BE2C (cell line): ENCODE measurements around the gene ISOC2.

Experiments
- DNase-seq: peaks from one replicate; pipeline ENCODE4 v3.0.0-alpha.2; 2020
- H3K27me3 ChIP-seq: fragments of 250-450 bp; sonication (Bioruptor Pico); 2 replicates; pipeline ENCODE4 v1.5.1; 2020; ENCODE audit warnings: mild to moderate bottlenecking
- H3K36me3 ChIP-seq: fragments of 250-450 bp; sonication (Bioruptor Pico); 2 replicates; pipeline ENCODE4 v1.5.1; 2020; ENCODE audit warnings: mild to moderate bottlenecking
- H3K4me1 ChIP-seq: fragments of 250-450 bp; sonication (Bioruptor Pico); 2 replicates; pipeline ENCODE4 v1.5.1; 2020
- H3K4me3 ChIP-seq: 2 replicates; pipeline ENCODE4 v1.5.1; 2011; ENCODE audit warnings: low read depth, low read length
- H3K9me3 ChIP-seq: fragments of 250-450 bp; sonication (Bioruptor Pico); 2 replicates; pipeline ENCODE4 v1.5.1; 2020
- TF ChIP-seq, protein P1 (sequence below): IDR thresholded peaks from 2 replicates; pipeline ENCODE4 v1.5.1; 2012; ENCODE audit warnings: mild to moderate bottlenecking, low read depth, low read length

Gene ISOC2

GRCh38 chr19:55479451-55480230 lies 18.2 kb upstream of the ISOC2 start:
- no peak overlapping the region for H3K4me3 ChIP-seq
- no peak for DNase-seq
- TF ChIP-seq, protein P1, sequence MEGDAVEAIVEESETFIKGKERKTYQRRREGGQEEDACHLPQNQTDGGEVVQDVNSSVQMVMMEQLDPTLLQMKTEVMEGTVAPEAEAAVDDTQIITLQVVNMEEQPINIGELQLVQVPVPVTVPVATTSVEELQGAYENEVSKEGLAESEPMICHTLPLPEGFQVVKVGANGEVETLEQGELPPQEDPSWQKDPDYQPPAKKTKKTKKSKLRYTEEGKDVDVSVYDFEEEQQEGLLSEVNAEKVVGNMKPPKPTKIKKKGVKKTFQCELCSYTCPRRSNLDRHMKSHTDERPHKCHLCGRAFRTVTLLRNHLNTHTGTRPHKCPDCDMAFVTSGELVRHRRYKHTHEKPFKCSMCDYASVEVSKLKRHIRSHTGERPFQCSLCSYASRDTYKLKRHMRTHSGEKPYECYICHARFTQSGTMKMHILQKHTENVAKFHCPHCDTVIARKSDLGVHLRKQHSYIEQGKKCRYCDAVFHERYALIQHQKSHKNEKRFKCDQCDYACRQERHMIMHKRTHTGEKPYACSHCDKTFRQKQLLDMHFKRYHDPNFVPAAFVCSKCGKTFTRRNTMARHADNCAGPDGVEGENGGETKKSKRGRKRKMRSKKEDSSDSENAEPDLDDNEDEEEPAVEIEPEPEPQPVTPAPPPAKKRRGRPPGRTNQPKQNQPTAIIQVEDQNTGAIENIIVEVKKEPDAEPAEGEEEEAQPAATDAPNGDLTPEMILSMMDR = no peak
- H3K9me3 ChIP-seq = no peaks in the 10 kb centered on the region; the same call in 1 of the 2 replicates
- peaks cover 10% of the 10 kb centered on the region for H3K4me1 ChIP-seq
- H3K27me3 ChIP-seq = no peaks in the 10 kb centered on the region
- peaks cover 6% of the 10 kb centered on the region; the same call in 1 of the 2 replicates for H3K36me3 ChIP-seq

DNA sequence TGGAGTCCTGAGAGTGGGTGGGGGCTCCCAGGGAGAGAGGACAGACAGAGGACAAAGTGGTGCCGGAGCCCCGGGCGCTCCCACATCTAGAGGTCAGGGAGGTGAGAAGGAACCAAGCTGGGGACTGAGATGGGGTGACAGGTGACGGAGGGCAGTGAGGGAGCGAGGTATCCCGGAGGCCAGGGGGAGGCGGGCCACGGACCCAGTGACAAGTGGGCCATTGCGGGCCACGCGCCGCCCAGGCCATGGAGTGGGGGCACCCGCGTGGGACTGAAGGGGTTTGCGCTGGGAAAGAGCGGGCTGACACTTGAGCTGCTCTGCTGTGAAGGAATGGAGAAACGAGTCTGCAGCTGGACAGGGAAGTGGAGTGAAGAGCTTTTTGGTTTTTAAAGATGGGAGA lies 17.6 kb upstream of the ISOC2 start:
- Histone ChIP-seq H3K9me3 (no peaks in the 10 kb centered on the region; the same call in 1 of the 2 replicates), H3K36me3 (peaks cover 6% of the 10 kb centered on the region; the same call in 1 of the 2 replicates), H3K4me3 (no peak overlapping the region), H3K27me3 (no peaks in the 10 kb centered on the region), H3K4me1 (peaks cover 5% of the 10 kb centered on the region)
- TF ChIP-seq, protein P1 = no peak
- DNase-seq = peak; percentile 9

DNA sequence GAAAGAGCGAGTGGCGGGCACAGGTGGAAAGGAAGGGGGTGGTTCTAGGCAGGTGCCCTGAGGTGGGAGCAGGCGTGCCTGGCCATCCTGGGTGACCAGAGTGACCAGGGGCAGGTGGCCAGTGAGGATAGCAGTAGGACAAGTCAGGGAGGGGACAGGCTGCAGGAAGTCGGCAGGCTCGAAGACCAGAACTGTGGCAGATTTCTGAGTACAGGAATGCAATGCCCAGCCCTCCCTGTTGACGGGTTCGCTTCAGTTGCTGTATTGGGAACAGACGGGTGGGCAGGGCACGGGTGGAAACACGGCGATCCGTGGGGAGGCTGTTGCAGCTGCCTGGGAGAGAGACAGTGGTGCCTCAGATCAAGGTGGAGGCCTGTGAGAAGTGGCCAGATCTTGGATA lies 16.9 kb upstream of the ISOC2 start:
- Histone ChIP-seq H3K36me3 (peaks cover 6% of the 10 kb centered on the region; the same call in 1 of the 2 replicates), H3K4me1 (peaks cover 5% of the 10 kb centered on the region; the same call in 1 of the 2 replicates), H3K4me3 (no peak overlapping the region), H3K27me3 (no peaks in the 10 kb centered on the region), H3K9me3 (no peaks in the 10 kb centered on the region; the same call in 1 of the 2 replicates)
- no peak for DNase-seq
- TF ChIP-seq, protein P1 = no peak

DNA sequence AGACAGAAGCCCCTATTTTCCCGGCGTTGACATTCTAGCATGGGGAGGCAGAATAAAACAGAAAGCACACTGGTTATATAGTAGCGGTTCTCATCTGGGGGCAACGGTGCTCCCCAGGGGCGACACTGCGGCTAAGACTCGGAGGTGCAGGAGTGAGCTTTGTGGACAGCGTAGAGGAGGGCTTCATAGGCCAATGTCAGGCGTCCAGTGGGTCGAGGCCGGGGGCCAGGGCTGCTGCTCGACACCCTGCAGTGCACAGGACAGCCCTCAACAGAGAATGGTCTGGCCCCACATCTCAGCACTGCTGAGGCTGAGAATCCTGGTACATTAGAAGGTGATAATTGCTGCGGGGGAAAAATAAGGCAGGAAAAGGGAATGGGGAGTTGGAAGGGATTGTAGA lies 16.5 kb upstream of the ISOC2 start:
- no peaks in the 10 kb centered on the region for H3K27me3 ChIP-seq
- TF ChIP-seq, protein P1 = no peak
- DNase-seq = no peak
- H3K4me3 ChIP-seq = no peak overlapping the region
- no peaks in the 10 kb centered on the region; the same call in 1 of the 2 replicates for H3K9me3 ChIP-seq
- peaks cover 5% of the 10 kb centered on the region; the same call in 1 of the 2 replicates for H3K4me1 ChIP-seq
- H3K36me3 ChIP-seq = peaks cover 6% of the 10 kb centered on the region; the same call in 1 of the 2 replicates

DNA sequence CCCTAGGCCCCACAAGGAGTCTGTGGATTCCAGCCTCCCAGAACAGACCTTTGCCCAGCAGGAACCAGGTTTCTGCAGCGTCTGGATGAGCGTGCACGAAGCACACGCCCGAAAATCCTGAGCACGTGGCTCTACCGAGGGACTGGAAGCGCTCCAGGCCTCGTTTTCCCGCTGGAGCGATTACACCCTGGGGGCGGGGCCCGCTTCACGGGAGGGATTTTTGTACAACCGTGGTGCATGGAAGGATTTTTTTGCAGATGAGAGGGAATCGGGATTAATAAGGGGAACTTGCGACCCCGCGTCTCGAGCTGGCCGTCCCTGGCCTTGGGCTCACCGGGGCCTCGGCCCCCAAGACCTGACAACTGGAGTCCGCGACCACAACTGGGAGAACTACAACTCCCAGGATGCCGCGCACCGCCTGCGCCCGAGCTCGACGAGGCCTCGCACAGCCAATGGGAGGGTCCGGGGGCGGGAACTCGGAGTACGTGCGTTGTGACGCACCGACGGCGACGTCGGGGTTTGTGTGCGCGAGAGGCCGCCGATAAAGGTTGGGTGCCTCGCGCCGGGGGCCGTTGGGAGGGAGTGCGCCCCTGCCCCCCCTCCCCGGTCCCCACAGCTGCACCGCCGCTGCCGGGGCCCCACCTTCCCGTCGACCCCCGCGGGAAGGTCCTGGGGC lies 14.8 kb upstream of the ISOC2 start, which contains the start of gene ZNF628:
TSS of gene ZNF628 (plus strand) at position 518 of the 676 bp plus-strand sequence. CDS start 3,294 bp downstream, outside the sequence.
- Histone ChIP-seq H3K27me3 (no peaks in the 10 kb centered on the region), H3K4me3 (peak within 1 kb of the TSS; percentile 85), H3K36me3 (peaks cover 1% of the 10 kb centered on the region; the same call in 1 of the 2 replicates), H3K4me1 (peaks cover 5% of the 10 kb centered on the region; the same call in 1 of the 2 replicates), H3K9me3 (no peaks in the 10 kb centered on the region; the same call in 1 of the 2 replicates)
- TF ChIP-seq, protein P1 = no peak
- DNase-seq = peak; percentile 99
